K562 (cell line): Measurements from ENCODE around the gene SMOC2. TPM values are rescaled to one million over a fixed set of nuclear protein-coding genes. Genes with fewer than 3 reads are reported as not detected.

ENCODE experiments used
- ATAC-seq: fragments of 200-7000 bp; cut with Tn5 transposase; 3 replicates; pipeline ENCODE4 v1.9.1; 2020; ENCODE audit warnings: moderate library complexity
- BruUV-seq: library from RNA; stranded (reverse); fragments of 400-500 nt; replicated peaks from 2 replicates; lab custom pipeline; 2021; lab: Mats Ljungman, UMichigan
- CTCF ChIA-PET: fragments of 300-600 bp; formaldehyde crosslinking; extraction: SDS; loops from one replicate; lab custom pipeline; 2021; ENCODE audit warnings: low intra/inter-chr PET ratio; lab: Yijun Ruan, JAX
- POLR2A ChIA-PET: fragments of 300-600, 350-650 bp; sonication (Branson Sonifier 250); formaldehyde crosslinking; extraction: SDS; loops from one replicate; lab custom pipeline; 2021; ENCODE audit warnings: antibody characterized with exemption, inconsistent platforms; lab: Yijun Ruan, JAX
- DNase-seq, 4 experiments: peaks; one replicate each; pipeline versions ENCODE4 v3.0.0 to v3.0.0-alpha.2; 2011 to 2018; ENCODE audit warnings: low spot score in 3 of 4, mixed read lengths in 3 of 4; ENCODE audit errors: extremely low read depth in 1 of 4
- FAIRE-seq: peaks from 2 replicates; lab custom pipeline; 2011; peaks lifted over from hg19 to GRCh38; lab: Jason Lieb, UNC
- H2AFZ ChIP-seq: 2 replicates; pipeline ENCODE4 v1.6.0; 2011; ENCODE audit warnings: low read depth, low read length, control low read depth, inconsistent platforms
- H3K27ac ChIP-seq: fragments of 200-600 bp; 3 replicates; pipeline ENCODE4 v1.8.0; 2011; ENCODE audit warnings: low read depth, mild to moderate bottlenecking, control low read depth, inconsistent platforms, low read length, moderate library complexity, mixed read lengths; ENCODE audit errors: extremely low read depth
- H3K27me3 ChIP-seq, 2 experiments: fragments of 300-600 bp in 1 of 2; 2 replicates in 1 of 2; 3 replicates in 1 of 2; pipeline versions ENCODE4 v1.6.0 to v1.8.0; 2011; ENCODE audit warnings: inconsistent platforms in 2 of 2, low read length in 2 of 2, mild to moderate bottlenecking in 1 of 2, mixed read lengths in 1 of 2, moderate library complexity in 1 of 2; ENCODE audit not compliant: control insufficient read depth in 2 of 2, insufficient read depth in 2 of 2
- H3K36me3 ChIP-seq: fragments of 300-600 bp; 3 replicates; pipeline ENCODE4 v1.8.0; 2011; ENCODE audit warnings: mild to moderate bottlenecking, low read length, inconsistent platforms; ENCODE audit not compliant: control insufficient read depth, insufficient read depth
- H3K4me1 ChIP-seq, 2 experiments: fragments of 200-600 bp in 1 of 2; replicated peaks in 1 of 2; 2 replicates in 1 of 2; 3 replicates in 1 of 2; pipeline versions ENCODE4 v1.5.1 to v1.8.0; 2011; ENCODE audit warnings: inconsistent platforms in 2 of 2, low read length in 2 of 2, mild to moderate bottlenecking in 1 of 2, mixed read lengths in 1 of 2, moderate library complexity in 1 of 2; ENCODE audit not compliant: control insufficient read depth in 2 of 2, insufficient read depth in 2 of 2
- H3K4me2 ChIP-seq: 2 replicates; pipeline ENCODE4 v1.6.1; 2011; ENCODE audit warnings: low read length, control low read depth, inconsistent platforms, mixed read lengths; ENCODE audit not compliant: insufficient read depth
- H3K4me3 ChIP-seq: fragments of 200-600 bp; sonication (generic), shearing (Covaris generic); 2 replicates; pipeline ENCODE4 v1.5.1; 2016; ENCODE audit warnings: control low read depth, inconsistent platforms
- H3K79me2 ChIP-seq: fragments of 200-600 bp; 3 replicates; pipeline ENCODE4 v1.8.0; 2011; ENCODE audit warnings: low read length, inconsistent platforms; ENCODE audit not compliant: control insufficient read depth, insufficient read depth
- H3K9ac ChIP-seq, 2 experiments: 2 replicates each; pipeline versions ENCODE4 v1.6.0 to v1.6.1; 2011; ENCODE audit warnings: low read depth in 2 of 2, low read length in 2 of 2, control low read depth in 1 of 2, inconsistent platforms in 1 of 2, mild to moderate bottlenecking in 1 of 2, mixed read lengths in 1 of 2; ENCODE audit not compliant: insufficient read depth in 1 of 2
- H3K9me1 ChIP-seq: one replicate; pipeline ENCODE4 v1.6.0; 2011; ENCODE audit warnings: inconsistent platforms, mild to moderate bottlenecking, low read length, moderate library complexity; ENCODE audit not compliant: control insufficient read depth, insufficient read depth
- H3K9me3 ChIP-seq: replicated peaks from 2 replicates; pipeline ENCODE4 v1.5.1; 2011; ENCODE audit warnings: low read depth, low read length, inconsistent platforms; ENCODE audit not compliant: control insufficient read depth, insufficient read depth
- H4K20me1 ChIP-seq: replicated peaks from 2 replicates; pipeline ENCODE4 v1.6.1; 2011; ENCODE audit warnings: low read length, inconsistent platforms, mixed read lengths; ENCODE audit not compliant: control insufficient read depth, insufficient read depth
- KLF1 ChIP-seq: fragments of 450-650 bp; IDR thresholded peaks from 2 replicates; pipeline ENCODE4 v1.6.1; 2016; ENCODE audit warnings: missing genetic modification characterization, missing compliant biosample characterization
- MCM3 ChIP-seq: fragments of 450-650 bp; IDR thresholded peaks from 2 replicates; pipeline ENCODE4 v1.6.1; 2016
- MIER1 ChIP-seq: fragments of 450-650 bp; IDR thresholded peaks from 2 replicates; pipeline ENCODE4 v1.6.1; 2016; ENCODE audit warnings: antibody characterized with exemption, mild to moderate bottlenecking, low read depth
- MTA2 ChIP-seq: fragments of 450-650 bp; IDR thresholded peaks from 2 replicates; pipeline ENCODE4 v1.6.1; 2016; ENCODE audit warnings: low read depth
- XRCC4 ChIP-seq: IDR thresholded peaks from one replicate; pipeline ENCODE4 v1.6.1; 2011; ENCODE audit not compliant: insufficient read depth, insufficient read length; ENCODE audit errors: extremely low read depth
- ZBED1 ChIP-seq: IDR thresholded peaks from 2 replicates; pipeline ENCODE4 v1.6.1; 2014
- ZNF124 ChIP-seq: sonication (generic); formaldehyde crosslinking; IDR thresholded peaks from 2 replicates; pipeline ENCODE4 v1.8.1; 2022; ENCODE audit warnings: missing genetic modification reagents
- ZNF316 ChIP-seq: fragments of 450-650 bp; IDR thresholded peaks from 2 replicates; pipeline ENCODE4 v1.6.1; 2016
- ZNF766 ChIP-seq: fragments of 200-800 bp; sonication (Bioruptor generic); conservative IDR thresholded peaks from 2 replicates; pipeline ENCODE4 v1.6.1; 2016; ENCODE audit warnings: missing genetic modification characterization, missing compliant biosample characterization
- WGBS: fragments of 100-300 bp; shearing (Covaris generic); methylation state at CpG from one replicate; pipeline ENCODE4 v1.1.6; 2016; ENCODE audit warnings: low coverage, mixed read lengths; ENCODE audit not compliant: insufficient coverage; ENCODE audit errors: missing lambda C conversion rate; 5-methylcytosine and 5-hydroxymethylcytosine counted together
- in situ Hi-C: fragments of 300-500 bp; cut with MboI; formaldehyde crosslinking; loops from 4 replicates; pipeline ENCODE4 v1.15.0; 2018; ENCODE audit warnings: inconsistent platforms, mixed read lengths
- intact Hi-C: fragments of 100-400 bp; cut with micrococcal nuclease; formaldehyde crosslinking; loops from 2 replicates; pipeline ENCODE4 v1.14.2; 2022
- polyA plus RNA-seq, 8 experiments: library from polyadenylated mRNA; depleted of rRNA in 4 of 8; stranded (reverse) in 5 of 8; unstranded in 3 of 8; fragments of >200 nt; fragmentation: Nextera tagmentation in 2 of 8; fragmentation: Illumina TruSeq in 1 of 8; extraction: Ambion mirVana in 2 of 8; extraction: Trizol in 1 of 8; gene quantifications; 2 replicates each; pipeline versions ENCODE4 v1.2.1 to v1.2.3, GENCODE V29; 2011 to 2014; ENCODE audit warnings: inconsistent platforms in 1 of 8, missing spikeins in 1 of 8
- total RNA-seq, 7 experiments: library from RNA; depleted of rRNA in 6 of 7; stranded (reverse); fragments of >200 nt in 6 of 7; fragmentation: Illumina TruSeq in 2 of 7; extraction: Trizol in 2 of 7; gene quantifications; 2 replicates each; pipeline versions ENCODE4 v1.2.1 to v1.2.3, GENCODE V29; 2011 to 2021; ENCODE audit warnings: low replicate concordance in 1 of 7

Gene SMOC2
- total and polyA plus RNA-seq, 9 of the 15 experiments (the other 6 are each of a cell fraction or from before 2014, with no cell fraction given), result 0.45 to 2.3 (median 1.1) TPM

DNA sequence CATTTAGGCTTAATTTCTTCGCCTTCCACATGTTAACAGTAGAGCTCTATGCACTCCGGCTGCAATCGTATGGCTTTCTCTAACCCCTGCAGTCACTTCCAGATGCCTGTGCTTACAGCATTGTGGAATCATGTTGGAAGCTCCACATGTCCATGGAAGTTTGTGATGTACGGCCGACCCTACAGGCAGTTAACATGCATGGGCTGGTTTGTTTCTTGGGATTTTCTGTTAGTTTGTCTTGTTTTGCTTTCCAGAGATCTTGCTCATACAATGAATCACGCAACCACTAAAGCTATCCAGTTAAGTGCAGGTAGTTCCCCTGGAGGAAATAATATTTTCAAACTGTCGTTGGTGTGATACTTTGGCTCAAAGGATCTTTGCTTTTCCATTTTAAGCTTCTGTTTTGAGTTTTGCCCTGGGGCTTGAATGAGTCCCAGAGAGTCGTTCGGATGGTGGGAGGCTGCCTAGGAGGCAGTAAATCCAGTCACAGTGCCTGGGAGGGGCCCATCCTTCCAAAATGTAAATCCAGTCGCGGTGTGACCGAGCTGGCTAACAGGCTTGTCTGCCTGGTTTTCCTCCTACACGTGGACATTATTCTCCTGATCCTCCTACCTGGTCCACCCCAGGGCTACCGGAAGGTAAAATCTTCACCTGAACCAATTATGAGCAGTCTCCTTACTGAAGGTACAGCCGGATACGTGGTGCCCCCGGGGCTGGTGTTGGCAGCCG, 225.9 kb downstream of the SMOC2 start:
- H3K9ac ChIP-seq, result no peak overlapping the region
- no peak overlapping the region for H3K27ac ChIP-seq
- H3K4me3 ChIP-seq, result no peak overlapping the region
- TF ChIP-seq ZNF316 (no peak), XRCC4 (no peak), ZBED1 (no peak), KLF1 (tag) (no peak), ZNF124 (CRISPR knock-in tag) (no peak), MIER1 (no peak), MTA2 (no peak), MCM3 (no peak), ZNF766 (CRISPR knock-in tag) (no peak)
- WGBS, result 36% methylated on average over 18 of the region's 18 CpGs
- in situ Hi-C loops (no loop called here), intact Hi-C loops (no loop called here)
- H2AFZ ChIP-seq, result no peak overlapping the region
- ATAC-seq (no peak), FAIRE-seq (no peak), DNase-seq (no peak)
- no peaks in the 10 kb centered on the region for H3K36me3 ChIP-seq
- H3K4me1 ChIP-seq, result peaks cover 0 to 4% of the 10 kb centered on the region in 2 experiments; a peak in 1 of 5 replicates
- ChIA-PET CTCF (no interaction called here), POLR2A (interaction anchor here (1.3 kb wide), 1 partner anchor 17 kb away, joined by 4 read pairs; no protein-coding TSS in a partner anchor)
- no peaks in the 10 kb centered on the region for H3K9me1 ChIP-seq
- no peaks in the 10 kb centered on the region for H3K9me3 ChIP-seq
- no peaks in the 10 kb centered on the region for H4K20me1 ChIP-seq
- no peak overlapping the region for H3K4me2 ChIP-seq
- H3K79me2 ChIP-seq, result no peaks in the 10 kb centered on the region
- no TSS peak for BruUV-seq
- H3K27me3 ChIP-seq, result peaks cover 0 to 30% of the 10 kb centered on the region in 2 experiments; a peak in 2 of 5 replicates
